GM21723 (cell line): ENCODE results near the gene CREB1.
A peak's percentile ranks its signal among the peaks of the same experiment; 100 is the strongest.

Experiments used
- ATAC-seq: cut with Tn5 transposase; IDR thresholded peaks from one replicate; pipeline ENCODE4 v1.9.1; 2021; ENCODE audit warnings: mild to moderate bottlenecking, moderate library complexity; ENCODE audit not compliant: unreplicated experiment

The CREB1 gene

DNA sequence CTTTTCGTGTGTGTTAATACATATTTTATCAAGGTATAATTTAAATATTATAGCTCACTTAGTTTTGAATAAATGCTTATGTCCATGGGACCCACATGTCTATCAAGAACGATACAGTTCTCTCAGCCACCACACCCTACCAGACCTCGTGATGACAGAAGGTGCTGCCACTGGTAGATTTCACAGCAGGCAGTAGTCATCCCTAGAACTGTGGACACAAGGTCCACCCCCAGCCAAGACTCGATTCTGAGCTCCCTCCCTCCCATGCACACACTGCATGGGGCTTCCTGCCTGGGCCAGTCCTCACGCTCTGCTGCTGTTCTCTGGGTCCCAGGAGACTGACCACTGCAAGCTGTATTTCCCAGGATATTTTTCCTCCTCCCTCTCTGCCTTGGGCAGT is 26.5 kb upstream of the CREB1 start:
- ATAC-seq = peak; percentile 56

DNA sequence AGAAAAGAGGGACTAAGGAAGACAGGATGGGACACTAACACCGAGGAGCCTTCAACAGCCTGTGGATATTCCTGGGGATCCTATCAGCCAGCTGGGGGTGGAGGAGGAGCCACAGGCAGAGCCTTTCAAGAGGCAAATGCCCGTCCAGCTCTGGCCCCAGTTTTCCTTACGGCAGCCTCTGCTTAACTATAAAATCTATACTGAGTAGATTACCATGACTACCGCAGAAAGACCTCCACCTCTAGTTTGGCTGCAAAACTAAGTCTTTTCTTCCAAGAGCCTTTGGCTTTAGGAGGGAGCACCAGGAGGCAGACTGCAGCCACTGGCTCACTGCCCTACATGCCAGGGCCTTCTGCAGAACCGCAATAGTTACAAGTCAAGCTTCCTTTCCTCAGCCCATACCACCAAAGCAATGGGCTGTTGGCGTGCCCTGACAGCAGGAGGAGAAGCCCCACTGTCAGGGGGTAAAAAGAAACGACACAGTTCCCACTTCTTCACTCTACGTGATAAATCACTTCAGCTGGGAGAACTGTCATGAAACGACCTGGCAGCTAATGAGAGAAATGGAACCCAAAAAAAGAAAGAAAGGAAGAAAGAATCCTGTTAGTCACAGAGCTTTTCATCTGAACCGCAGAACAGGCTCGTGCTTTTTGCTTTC is 25.1 kb upstream of the CREB1 start:
- peak; percentile 18 for ATAC-seq

DNA sequence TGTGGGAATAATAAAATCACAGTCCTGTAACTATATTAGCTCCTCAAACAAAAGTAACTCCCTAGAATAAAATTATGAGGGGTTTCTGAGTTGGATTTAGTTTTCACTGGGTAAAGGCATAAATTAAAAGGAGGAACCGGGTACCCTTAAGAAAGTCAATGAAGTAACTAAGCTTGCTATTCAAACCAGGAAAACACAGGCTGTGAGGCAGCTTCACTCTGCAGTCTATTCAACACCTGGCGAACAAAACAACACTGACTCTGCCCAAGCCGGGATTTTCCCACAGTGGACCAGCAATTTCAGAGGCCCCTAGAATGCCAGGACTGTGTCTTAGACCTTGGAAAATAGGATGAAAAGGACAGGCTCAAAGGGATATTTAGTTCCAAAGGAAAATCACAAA is 24.6 kb upstream of the CREB1 start:
- ATAC-seq = peak; percentile 50

DNA sequence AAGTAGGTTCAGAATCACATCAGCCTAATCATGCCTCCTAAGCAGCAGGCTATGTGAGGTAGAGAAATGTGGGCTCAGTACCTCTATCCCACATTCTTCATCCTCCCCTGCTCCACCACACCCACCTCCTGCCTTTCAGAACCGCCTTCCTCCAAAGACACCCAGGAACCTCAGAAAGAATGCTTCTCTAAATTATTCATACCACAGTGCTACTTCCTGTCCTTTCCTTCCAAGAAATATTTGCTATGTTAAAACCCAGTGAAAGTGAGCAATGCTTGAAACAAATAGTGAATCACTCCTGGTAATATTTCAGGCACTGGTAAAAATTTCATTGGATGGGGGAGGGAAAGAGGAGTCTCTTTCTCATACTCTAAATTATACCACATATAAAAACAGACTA is 24.0 kb upstream of the CREB1 start:
- ATAC-seq = no peak

DNA sequence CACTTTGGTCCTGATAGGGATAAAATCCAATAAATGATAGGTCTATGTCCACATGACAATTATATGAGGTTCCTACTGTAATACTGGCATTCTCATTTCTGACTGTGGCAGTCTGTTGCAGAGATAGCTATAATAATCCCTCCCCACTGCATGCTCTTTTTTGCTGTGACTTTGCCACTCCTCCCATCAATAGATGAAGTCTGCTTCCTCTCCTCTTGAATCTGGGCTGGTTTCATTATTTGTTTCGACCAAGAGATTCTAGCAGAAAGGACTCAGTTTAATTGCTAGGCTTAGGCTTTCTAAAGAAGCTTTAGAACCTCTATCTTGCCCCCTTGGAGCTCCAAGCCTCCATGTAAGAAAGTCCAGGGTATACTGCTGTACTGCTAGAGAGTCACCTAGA is 23.3 kb upstream of the CREB1 start:
- ATAC-seq = no peak

DNA sequence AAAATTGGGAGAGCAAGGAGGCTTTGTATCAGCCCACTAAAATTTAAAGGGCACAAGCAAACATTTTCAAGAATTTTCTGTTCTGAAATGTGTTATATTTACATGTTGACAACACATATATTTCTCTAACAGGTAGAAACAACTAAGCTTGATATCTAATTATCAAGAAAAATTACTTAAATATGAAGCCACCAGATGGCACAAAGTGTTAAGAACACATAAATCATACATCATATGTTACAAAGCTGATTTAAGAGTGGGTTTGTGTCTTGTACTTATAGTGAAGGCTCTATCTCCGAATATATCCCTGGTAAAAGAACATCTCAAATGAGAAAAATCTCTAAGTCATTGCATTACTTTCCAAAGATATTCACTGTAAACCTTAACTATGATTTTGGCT is 19.6 kb upstream of the CREB1 start:
- ATAC-seq = no peak

DNA sequence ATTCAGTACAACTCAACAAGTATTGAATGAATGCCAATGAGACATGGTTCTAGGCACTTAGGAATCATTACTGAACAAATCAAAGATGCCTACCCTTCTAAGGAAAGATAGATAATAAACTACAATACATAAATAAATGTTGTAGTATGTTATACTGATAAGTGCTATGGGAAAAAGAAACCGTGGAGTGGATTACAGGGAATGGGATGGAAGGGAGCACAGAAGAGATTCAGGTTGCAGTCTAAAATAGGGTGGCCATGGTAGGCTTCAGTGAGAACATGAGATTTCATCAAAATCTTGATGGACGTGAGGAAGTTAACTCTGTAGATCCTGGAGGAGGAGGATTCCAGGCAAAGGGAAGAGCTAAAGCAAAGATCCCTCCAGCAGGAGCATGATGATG is 17.9 kb upstream of the CREB1 start:
- no peak for ATAC-seq

DNA sequence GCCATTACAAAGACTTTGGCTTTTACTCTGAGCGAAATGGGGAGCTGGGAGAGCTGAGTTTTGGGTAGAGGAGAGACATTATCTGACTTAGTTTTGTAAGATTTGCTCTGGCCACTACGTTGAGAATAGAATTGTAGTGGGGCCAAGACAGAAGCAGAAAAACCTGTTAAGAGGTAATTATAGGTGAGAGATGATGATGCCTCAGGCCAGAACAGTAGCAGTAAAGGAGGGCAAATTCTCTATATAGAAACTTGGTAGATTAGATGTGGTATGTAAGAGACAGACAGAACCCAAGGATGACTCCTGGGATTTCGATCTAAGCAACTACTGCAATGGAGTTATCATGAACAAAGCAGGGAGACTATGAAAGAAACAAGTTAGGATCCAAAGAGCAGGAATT is 17.4 kb upstream of the CREB1 start:
- no peak for ATAC-seq

DNA sequence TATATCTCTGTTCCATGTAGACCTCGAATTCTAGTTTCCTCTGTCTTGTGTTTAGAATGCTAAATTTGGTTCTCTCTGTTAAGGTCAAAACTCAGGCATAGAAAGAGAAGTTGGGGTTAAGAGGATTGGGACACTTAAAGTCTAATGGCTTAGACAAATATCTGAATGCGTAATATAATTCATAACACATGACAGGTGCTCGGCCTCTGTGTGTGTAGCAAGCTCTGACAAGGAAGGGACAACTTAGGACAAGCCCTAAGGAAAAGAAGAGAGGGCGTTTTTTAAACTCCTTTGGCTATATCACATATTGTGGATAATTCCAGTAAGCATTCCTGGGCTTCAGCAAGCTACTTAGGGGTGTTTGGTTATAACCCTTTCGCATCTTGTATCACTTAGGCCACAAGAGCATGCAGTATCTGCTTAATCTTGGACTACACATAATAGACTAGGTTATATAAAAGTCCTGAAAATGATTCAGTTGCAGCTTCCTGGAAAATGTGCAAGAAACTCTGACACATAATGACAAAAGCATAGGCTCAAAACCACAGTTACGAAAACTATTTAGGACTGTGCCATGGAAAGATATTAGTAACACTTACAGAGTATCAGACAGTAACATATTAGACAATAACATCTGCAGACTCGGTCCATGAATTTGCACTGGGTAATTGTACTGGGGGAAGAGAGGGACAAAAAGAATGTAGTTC is 16.1 kb upstream of the CREB1 start:
- ATAC-seq = no peak

DNA sequence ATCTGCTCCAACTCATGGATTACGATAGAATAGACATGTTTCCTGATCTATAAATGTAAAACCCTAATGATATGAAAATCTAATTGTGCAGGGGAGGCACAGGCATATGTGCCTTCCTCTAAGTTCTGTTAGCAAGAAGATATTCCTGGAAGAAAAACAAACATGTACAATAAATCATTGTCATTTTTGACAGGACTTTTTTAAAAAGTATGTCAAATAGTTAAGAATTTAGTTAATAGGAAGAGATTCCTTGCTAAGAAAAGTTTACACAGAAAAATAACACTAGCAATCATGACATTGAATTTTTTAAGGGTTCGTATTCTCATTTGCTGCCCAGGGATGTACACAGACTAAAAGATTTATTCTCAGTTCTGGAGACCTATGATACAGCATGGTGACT is 15.3 kb upstream of the CREB1 start:
- no peak for ATAC-seq

DNA sequence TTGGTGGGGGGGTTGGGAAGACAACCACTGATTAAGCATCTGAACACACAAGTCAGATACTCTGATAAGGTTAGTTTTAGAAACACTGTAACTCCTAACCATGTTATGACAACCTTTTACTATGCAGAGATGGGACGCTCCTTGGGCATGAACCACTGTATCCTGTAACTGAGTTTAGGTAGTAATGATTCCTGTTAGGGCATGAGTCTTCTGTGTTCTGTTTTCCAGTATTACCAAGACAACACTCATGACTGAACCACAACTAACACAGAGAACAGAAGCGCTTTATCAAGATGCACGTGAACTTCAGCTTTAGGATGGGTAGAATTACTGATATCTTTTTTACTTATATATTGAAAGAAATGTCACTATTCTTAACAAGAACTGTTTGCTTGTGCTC is 14.1 kb upstream of the CREB1 start:
- ATAC-seq = no peak

DNA sequence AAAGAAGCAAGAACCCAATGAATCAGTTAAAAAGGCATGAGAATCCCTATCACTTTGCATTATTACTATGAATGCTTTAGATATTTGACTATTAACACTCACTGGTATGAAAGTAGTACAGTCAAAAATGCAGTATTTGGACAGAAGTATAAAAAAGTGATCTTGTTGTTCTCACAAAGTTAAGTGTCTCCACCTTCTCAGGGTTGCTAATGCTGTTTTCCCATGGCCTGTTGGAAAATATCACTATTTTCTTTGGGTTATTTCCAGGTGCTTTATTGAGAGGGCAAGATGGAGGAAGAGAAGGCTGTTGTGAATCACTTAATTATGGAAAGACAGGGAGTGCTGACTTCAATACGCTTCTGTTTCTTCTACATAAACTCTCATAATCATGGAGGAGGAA is 13.6 kb upstream of the CREB1 start:
- ATAC-seq = no peak

DNA sequence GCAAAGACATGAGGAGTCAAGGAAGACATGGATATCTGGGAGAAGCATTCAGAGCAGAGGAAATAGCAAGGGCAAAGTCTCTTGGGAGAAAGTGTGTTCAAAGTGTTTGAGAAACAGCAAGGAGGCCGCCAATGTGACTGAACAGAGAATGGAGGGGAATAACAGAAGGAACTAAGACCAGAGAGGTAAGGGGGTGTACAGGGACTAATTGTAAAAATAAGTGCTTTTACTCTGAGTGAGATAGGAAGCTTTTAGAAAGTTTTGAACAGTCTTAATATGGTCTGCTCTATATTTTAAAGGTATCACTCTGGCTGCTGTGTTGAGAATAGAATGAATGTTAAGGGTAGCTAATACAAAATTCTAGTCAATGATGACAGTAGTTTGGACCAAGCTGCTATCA is 6.8 kb upstream of the CREB1 start:
- ATAC-seq = peak; percentile 27

DNA sequence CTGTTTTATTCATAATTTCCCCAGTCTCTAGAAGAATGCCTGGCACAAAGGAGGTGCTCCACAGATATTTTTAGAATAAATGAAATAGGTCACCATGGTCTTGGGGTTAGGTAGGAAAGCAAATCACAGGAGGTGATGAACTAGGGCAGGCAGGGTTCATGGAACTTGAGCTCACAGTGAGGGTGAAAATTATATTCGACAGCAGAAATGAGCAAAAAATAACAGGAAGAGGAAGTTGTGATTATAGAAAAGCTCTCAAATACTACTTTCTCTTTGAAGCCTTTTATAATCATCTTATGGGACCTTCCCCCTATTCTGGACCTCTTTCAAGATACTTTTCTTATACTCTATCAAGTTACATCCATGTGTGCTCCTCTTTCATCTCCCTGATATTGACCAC is 4.5 kb upstream of the CREB1 start:
- ATAC-seq = no peak

DNA sequence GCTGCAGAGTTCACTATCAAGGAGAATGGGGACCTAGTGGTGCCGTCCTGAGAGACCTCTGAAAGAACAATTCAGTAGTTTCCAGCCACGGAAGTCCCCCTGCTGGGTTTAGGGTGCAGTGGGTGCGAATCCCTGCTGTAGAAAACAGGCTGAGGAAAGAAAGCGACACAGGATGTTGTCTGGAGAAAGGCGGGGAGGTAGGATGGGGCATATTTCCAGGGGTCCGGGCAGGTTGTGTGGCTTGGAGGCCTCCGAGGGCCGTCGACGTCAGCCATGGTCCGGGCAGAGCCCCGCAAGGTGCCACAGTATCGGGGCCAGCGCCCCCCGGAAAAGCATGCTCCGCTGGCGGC is 807 bp upstream of the CREB1 start:
- ATAC-seq = peak; percentile 14

DNA sequence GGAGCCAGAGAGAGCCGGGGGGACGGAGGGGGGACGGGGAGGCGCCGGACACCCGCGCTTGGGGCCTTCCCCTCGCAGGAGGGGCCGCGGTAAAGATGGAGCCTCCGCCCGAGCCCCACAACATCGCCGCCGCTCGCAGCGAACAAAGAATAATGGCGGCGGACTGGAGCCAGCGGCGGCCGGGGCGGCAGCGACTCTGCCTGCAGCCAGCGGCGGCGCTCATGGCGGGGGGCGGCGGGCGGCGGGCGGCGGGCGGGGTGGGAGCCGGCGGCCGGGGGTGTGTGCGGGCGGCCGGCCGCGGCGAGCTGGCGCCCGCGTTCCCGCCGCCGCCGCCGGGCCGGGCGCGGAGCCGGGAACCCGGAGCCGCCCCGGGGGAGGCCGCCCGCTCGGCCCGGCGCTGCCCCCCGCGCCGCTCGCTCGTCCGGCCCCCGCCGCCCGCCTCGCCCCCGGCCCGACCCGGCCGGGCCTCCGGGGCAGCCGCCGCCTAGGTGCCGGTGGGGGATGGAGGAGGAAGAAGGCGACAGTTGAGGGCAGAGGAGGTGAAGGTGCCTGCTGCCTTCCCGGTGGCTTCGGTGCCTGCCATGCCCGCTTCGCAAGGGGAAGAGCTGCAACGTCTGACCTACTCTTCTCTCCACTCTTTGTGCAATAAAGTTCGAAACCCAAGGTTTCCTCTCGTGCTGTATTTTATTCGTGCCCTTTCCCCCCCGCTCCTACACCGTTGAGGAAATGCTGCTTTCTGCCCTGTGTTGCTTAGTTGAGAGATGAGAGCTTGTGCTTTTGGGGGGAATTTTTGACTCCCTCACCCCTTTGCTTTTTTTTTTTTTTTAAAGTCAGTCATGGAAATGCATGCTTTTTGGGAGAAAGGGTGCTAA is 634 bp downstream of the CREB1 start:
- peak; percentile 10 for ATAC-seq

DNA sequence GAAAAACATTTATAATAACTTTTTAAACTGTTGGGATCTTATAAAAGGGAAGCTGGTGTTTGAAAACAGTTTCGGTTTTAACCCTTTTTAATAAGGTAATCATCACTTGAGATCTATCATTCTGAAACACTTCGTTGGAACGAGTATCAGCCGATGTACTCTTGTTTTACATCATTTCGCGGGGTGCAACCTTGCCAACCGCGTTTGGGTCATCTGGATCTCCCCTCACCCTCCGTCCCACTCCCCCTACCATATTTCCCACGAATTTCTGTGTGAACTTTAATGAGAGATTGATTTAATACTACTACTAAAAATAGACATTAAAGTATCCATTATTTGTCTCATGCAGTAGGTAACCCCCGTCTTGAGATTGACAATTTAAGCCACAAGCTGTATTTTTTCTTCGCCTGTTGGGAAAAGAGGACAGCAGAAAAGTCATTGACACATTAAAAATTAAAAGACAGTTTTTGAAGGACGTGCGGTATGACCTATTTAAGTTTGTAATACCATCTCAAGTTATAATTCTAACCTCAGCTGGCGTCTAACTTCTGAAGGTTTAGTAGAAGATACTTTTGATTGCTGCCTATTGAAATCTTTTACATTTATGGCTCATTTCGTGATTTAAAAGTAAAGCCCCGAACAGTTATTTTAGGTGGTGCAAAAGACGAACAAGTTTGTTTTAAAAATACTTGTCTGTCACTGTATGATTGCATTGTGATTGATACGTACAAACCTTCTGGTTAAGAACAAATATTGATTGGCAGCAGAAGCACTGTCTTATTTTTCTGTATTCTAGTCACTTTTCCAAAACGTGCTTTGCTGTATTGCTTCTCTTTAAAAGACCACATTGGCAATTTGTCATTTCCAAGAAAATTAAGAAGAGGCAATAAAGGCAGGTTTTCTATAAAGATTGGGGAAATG is 1.5 kb downstream of the CREB1 start:
- ATAC-seq = no peak

DNA sequence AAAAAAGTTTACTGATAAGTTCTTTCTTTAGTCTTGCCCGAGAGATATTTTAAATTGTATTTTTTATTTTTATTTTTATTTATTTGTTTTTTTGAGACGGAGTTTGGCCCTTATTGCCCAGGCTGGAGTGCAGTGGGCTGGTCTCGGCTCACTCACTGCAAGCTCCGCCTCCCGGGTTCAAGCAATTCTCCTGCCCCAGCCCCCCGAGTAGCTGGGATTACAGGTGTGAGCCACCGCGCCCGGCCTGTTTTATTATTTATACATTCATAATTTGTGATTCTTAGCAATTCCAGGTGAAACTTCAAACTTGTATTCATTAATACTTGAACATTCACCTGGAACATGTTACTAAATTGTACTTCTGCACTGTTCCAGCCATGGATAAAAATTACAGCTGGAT is 2.9 kb downstream of the CREB1 start:
- no peak for ATAC-seq

DNA sequence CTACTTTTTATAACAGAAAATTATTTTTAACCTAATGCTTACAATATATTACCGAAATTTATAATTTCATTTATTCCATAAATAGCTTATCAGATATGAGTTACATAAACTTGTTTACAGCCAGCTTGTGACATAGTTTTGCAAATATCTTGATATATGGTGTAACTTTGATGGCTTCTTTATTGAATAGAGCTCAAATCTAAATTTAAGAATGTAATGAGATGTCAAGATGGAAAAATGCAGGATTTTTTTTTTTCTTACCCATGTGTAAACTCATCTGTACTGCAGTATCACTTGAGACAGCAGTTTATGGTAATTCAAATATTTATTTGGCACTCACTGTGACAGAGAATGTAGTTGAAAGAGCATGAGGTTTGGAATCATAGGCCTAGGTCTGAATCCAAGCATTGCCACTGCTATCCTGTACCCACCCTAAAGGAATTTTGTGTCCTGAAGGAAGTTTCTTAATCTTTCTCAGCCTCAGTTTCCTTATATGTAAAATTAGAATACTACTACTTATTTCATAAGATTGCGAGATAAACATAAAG is 3.8 kb downstream of the CREB1 start:
- no peak for ATAC-seq

DNA sequence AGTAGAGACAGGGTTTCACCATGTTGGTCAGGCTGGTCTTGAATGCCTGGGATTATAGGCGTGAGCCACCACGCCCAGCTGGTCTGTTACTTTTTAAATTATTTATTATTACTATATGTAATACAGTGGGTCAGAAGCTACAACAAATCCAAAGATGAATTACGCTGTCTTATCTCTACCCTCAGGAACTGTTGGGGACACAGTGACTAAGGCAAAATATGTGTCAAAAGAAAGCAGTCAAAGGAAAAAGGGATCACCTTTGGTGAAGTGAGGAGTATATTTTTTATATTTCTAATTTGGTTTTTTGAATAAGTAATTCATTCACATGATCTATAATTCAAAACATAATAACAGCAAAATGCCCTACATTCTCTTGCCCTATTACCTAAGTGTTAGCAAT is 4.7 kb downstream of the CREB1 start:
- no peak for ATAC-seq

DNA sequence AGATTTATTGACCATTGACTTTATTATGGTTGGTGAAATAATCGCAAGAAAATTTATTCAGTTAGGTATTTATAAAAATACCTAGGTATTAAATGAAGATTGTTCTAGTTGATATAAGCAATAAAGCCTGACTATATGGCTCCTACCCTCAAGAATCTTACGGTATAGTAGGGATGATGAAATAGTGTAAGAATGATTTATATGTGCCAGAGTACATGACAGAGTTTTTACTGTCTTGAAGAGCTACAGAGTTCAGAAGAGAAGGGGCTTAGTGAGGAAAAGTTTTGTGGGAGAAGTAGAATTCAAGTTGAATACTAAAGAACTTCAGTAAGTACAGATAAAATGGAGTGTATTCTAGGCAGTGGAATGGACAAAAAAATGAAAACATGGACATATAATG is 9.7 kb downstream of the CREB1 start:
- ATAC-seq = no peak
